Limb (tissue), 2 donors: ENCODE data around the gene NEMF.
"Not testable (repeated sequence)": the region's sequence is repeated elsewhere in the genome, so short reads cannot be mapped to it uniquely, and the experiment has no call there.

Source experiments
- DNase-seq, 2 donors: peaks; one replicate each; pipeline ENCODE4 v3.0.0-alpha.2; 2016; ENCODE audit errors: extremely low spot score in 2 of 2

NEMF gene

DNA sequence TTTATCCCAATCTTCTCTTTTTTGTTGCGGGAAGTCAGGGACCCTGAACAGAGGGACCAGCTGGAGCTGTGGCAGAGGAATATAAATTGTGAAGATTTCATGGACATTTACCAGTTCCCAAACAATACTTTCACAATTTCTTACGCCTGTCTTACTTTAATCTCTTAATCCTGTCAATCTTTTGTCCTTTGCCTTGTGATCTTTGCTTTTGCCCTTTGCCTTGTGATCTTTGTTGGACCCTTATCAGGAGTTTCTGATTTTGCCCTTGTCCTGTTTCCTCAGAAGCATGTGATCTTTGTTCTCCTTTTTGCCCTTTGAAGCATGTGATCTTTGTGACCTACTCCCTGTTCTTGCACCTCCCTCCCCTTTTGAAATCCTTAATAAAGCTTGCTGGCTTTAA is 36.5 kb downstream of the NEMF start:
- not testable (repeated sequence) for DNase-seq

GRCh38 chr14:49808780-49809179 is 43.8 kb downstream of the NEMF start:
- no peak for DNase-seq

- DNase-seq, result no peak
Measured at GRCh38 chr14:49796025-49796424, 56.6 kb downstream of the NEMF start.

- no peak for DNase-seq
Measured at GRCh38 chr14:49792618-49793017, 60.0 kb downstream of the NEMF start.

DNA sequence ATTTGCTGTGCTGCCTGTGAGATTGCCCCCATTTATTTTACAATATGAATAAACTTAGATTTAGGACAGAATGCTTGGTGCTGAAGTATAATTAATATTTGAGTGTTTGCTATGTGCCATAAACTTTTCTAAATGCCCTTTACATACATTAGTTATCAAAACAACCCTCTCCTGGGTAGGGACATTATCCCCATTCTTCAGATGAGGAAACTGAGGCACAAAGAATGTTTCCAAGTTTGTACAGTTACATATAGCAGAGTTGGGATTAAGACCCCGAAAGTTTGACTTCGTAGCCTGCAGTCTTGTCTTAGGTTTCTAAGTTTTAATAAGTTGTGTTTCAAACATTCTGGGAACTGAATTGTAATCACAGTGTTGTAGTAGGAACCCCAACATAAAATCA is 66.3 kb downstream of the NEMF start:
- no peak for DNase-seq

- no peak for DNase-seq
Measured at GRCh38 chr14:49783394-49784014, 69.1 kb downstream of the NEMF start.

DNA sequence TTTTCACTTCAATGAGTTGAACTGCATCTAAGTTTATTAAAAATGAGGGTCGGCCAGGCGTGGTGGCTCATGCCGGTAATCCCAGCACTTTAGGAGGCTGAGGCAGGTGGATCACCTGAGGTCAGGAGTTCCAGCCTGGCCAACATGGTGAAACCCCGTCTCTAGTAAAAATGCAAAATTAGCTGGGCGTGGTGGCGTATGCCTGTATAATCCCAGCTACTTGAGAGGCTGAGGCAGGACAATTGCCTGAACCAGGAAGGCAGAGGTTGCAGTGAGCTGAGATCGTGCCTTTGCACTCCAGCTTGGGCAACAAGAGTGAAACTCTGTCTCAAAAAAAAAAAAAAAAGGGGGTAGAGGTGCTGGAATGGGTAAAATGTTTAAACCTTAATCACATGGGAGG is 71.5 kb downstream of the NEMF start:
- not testable (repeated sequence) for DNase-seq

- no peak for DNase-seq
Measured at GRCh38 chr14:49778421-49778820, 74.2 kb downstream of the NEMF start.

DNA sequence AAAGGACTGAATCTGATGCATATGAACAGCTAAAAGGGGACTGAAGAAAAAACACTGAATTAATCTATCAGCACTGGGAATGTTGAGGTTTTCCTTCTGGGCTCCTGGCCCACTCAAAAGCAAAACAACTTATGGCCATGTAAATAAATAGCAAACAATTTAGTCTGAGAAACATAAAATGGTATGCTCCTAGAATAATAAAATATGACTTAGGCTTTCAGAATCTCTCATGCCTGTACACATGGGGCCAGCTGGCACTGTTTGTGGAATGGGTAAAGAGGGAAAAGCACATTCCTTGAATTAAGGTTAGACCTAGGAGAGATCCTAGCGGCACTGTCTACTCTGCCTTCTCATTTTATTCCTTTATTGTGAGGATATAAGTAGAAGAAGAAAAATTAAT is 78.5 kb downstream of the NEMF start:
- DNase-seq, result no peak

- not testable (repeated sequence) for DNase-seq
Measured at GRCh38 chr14:49771691-49772090, 80.9 kb downstream of the NEMF start.

GRCh38 chr14:49770212-49770817 is 82.3 kb downstream of the NEMF start:
- no peak for DNase-seq

GRCh38 chr14:49769581-49770211 is 82.9 kb downstream of the NEMF start:
- no peak for DNase-seq

- no peak for DNase-seq
Measured at GRCh38 chr14:49769171-49769570, 83.4 kb downstream of the NEMF start.

GRCh38 chr14:49768301-49769121 is 84.1 kb downstream of the NEMF start:
- DNase-seq, result peak; percentile 7 to 56

DNA sequence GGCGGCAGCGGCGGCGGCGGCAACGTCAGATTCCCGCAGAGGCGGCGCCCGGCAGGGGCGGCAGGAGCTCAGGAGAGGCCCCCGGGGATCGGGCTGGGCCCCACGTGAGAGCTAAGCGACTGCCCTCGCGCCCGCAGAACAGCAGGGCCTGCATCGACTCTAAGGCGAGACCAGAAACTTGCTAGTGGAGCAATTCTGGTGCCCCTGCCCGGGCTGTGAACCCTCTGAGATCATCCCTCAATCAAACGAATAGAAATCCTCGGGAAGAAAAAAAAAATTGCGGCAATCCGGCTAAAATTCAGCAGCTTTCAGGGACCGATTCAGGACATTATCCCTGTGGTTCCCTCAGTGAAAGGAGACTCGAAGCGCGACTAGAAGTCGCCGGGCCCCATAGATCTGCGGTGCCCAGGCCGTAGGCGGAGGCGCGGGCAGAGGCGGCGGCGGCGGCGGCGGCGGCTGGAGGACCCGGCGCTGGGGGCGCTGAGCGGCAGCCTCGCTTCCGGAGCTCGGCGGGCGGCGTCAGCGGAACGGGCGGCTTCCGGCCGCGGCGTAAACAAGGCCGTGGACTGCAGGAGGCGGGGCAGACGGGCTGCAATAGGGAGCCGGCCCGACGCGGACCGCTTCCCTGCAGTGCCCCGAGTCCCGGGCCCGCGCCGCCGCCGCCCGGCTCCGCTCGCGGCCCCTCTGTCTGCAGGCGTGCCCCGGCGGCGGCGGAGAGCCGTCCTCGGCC is 84.9 kb downstream of the NEMF start, which contains the start of gene KLHDC2:
Gene KLHDC2, plus strand, starts transcription at position 583 of the 730 bp plus-strand sequence. CDS start 316 bp downstream, outside the sequence.
- peak; percentile 87 to 92 for DNase-seq

- DNase-seq, result no peak
Measured at GRCh38 chr14:49767270-49767570, 85.4 kb downstream of the NEMF start.

DNA sequence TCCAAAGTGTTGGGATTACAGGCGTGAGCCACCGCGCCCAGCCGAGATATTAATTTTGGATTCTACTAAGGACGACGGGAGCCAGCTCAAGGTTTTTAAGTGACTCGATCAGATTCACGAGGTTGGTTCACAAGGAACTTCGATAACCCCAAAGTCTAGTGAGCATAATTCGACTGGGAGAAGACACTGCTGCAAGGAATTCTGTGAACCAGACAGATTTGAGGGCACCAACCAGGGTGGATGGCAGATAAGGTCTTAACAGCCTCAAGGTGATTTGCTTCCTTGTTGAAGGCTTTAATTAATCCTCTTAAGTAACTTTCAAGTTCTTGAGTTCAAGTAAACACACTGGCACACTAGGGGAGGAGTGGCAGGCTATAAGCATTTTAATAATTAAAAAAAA is 85.7 kb downstream of the NEMF start:
- DNase-seq, result no peak

DNA sequence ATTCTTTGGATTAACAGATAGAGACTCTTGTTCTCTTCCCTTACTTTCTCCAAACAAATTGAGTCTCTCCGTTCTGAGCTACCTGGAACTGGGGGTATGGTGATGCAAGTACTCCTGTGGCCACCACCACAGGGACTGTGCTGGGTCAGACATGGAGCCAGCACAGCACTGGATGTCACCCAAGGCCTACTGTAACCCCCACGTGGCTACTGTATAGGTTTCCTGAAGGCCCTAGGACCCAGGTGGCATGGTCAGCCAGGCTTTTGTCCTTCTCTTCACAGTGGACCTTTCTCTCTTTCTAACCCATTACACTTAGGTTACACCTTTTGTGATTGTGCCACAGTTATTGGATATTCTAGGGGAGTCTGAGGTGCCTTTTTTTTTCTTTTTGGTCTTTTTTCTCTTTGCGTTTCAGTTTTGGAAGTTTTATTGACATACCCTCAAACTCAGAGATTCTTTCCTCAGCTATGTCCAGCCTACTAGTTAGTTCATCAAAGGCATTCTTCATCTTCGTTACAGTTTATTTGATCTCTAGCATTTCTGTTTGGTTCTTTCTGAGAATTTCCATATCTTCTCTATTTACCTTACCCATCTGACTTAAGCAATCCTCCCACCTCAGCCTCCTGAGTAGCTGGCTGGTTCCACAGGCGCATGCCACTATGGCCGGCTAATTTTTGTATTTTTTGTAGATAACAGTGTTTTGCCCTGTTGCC is 90.6 kb downstream of the NEMF start:
- DNase-seq, result no peak

GRCh38 chr14:49755378-49755777 is 97.2 kb downstream of the NEMF start:
- no peak for DNase-seq

GRCh38 chr14:49754570-49755097 is 98.0 kb downstream of the NEMF start:
- no peak for DNase-seq

DNA sequence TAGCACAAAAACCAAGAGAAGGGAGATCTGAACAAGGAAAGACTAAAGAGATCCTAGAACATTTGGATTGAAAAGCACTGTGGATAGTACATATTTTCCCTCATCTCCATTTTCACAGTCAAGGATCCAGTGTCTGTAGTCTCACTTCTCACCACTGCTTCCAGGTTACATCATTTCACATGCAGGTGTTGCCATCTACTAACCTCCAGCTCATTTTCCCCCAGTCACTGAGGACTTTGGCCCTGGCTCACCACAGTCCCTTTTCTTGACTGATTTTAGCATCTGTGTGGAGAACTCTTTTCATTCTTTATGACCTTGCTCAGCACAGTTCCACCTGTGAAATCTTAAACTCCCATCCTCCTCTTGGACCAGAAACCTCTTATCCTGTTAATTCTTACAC is 106.1 kb downstream of the NEMF start:
- not testable (repeated sequence) for DNase-seq
